Activated CD4-positive, alpha-beta T cell treated with anti-CD3 and anti-CD28 coated beads for 36 hours (primary cell): ENCODE results near the gene VKORC1. TPM values are rescaled to one million over a fixed set of nuclear protein-coding genes. Genes with fewer than 3 reads are reported as not detected.
A peak's percentile ranks its signal among the peaks of the same experiment; 100 is the strongest.

Source experiments
- ATAC-seq: fragments of 200-7000 bp; cut with Tn5 transposase; one replicate; pipeline ENCODE4 v1.10.0; 2021; ENCODE audit warnings: mild to moderate bottlenecking, moderate library complexity
- CTCF ChIA-PET: fragments of 350-600 bp; sonication (Branson Sonifier 250); formaldehyde crosslinking; loops from one replicate; lab custom pipeline; 2021; ENCODE audit warnings: antibody characterized with exemption; lab: Charles Lee
- POLR2A ChIA-PET: fragments of 350-600 bp; sonication (Branson Sonifier 250); formaldehyde crosslinking; loops from one replicate; lab custom pipeline; 2021; ENCODE audit warnings: antibody characterized with exemption, inconsistent platforms; lab: Charles Lee
- DNase-seq: peaks from one replicate; pipeline ENCODE4 v3.0.0-alpha.2; 2020
- H3K27ac Mint-ChIP-seq: one replicate; pipeline ENCODE4 v1.8.0; 2021; ENCODE audit warnings: mixed read lengths
- H3K27me3 Mint-ChIP-seq: one replicate; pipeline ENCODE4 v1.8.0; 2021; ENCODE audit warnings: mixed read lengths
- H3K36me3 Mint-ChIP-seq: one replicate; pipeline ENCODE4 v1.8.0; 2021; ENCODE audit warnings: low read depth, mixed read lengths
- H3K4me1 Mint-ChIP-seq: one replicate; pipeline ENCODE4 v1.8.0; 2021; ENCODE audit warnings: mixed read lengths
- H3K4me3 Mint-ChIP-seq: one replicate; pipeline ENCODE4 v1.8.0; 2021; ENCODE audit warnings: mild to moderate bottlenecking, moderate library complexity, mixed read lengths
- H3K9me3 Mint-ChIP-seq: one replicate; pipeline ENCODE4 v1.8.0; 2021; ENCODE audit warnings: low read depth, mixed read lengths
- intact Hi-C, 2 experiments: fragments of 100-400 bp; cut with DNase I in 1 of 2; cut with micrococcal nuclease in 1 of 2; formaldehyde crosslinking; loops; one replicate each; pipeline versions ENCODE4 v1.14.2 to v1.15.1; 2022 to 2024; cut with DNase I, micrococcal nuclease
- total RNA-seq, 2 experiments: library from RNA; stranded (reverse); gene quantifications; one replicate each; pipeline ENCODE4 v1.2.3, GENCODE V29; 2021

The VKORC1 gene
- total RNA-seq, 2 experiments from 2014 or later = 59.6 to 64.2 TPM

- ChIA-PET POLR2A (interaction anchor here (0.6 to 1.6 kb wide), 3 partner anchors 8 to 144 kb away, joined by 3 to 6 read pairs (median 3); no protein-coding TSS in a partner anchor), CTCF (interaction anchor here (3.1 kb wide), 1 partner anchor 12 kb away, joined by 10 read pairs; no protein-coding TSS in a partner anchor)
- no peaks in the 10 kb centered on the region for H3K4me1 Mint-ChIP-seq
- intact Hi-C loops = no loop called here
- H3K36me3 Mint-ChIP-seq = peaks cover 23% of the 10 kb centered on the region
- H3K4me3 Mint-ChIP-seq = no peak overlapping the region
- H3K9me3 Mint-ChIP-seq = no peaks in the 10 kb centered on the region
- H3K27ac Mint-ChIP-seq = no peak overlapping the region
- H3K27me3 Mint-ChIP-seq = no peaks in the 10 kb centered on the region
- no peak for ATAC-seq
- no peak for DNase-seq
These were observed 35.2 kb upstream of the VKORC1 start for GRCh38 chr16:31129568-31130335.

GRCh38 chr16:31128711-31129567 is 34.3 kb upstream of the VKORC1 start:
- Mint-ChIP-seq H3K9me3 (no peaks in the 10 kb centered on the region), H3K4me3 (no peak overlapping the region), H3K4me1 (no peaks in the 10 kb centered on the region), H3K27me3 (no peaks in the 10 kb centered on the region), H3K36me3 (peaks cover 28% of the 10 kb centered on the region), H3K27ac (peak overlapping the region; percentile 2)
- ChIA-PET CTCF (interaction anchor here (3.1 kb wide), 1 partner anchor 13 kb away, joined by 10 read pairs; no protein-coding TSS in a partner anchor), POLR2A (interaction anchor here (0.9 to 1.6 kb wide), 2 partner anchors 8 to 13 kb away, joined by 3 to 6 read pairs; no protein-coding TSS in a partner anchor)
- intact Hi-C loops = no loop called here
- ATAC-seq = no peak
- no peak for DNase-seq

- H3K27ac Mint-ChIP-seq = no peak overlapping the region
- H3K4me3 Mint-ChIP-seq = no peak overlapping the region
- no peaks in the 10 kb centered on the region for H3K27me3 Mint-ChIP-seq
- ChIA-PET CTCF (interaction anchor here (1.5 kb wide), 1 partner anchor 15 kb away, joined by 7 read pairs; no protein-coding TSS in a partner anchor), POLR2A (interaction anchor here (0.6 to 0.7 kb wide), 2 partner anchors 56 to 254 kb away, joined by 3 read pairs; no protein-coding TSS in a partner anchor)
- peaks cover 30% of the 10 kb centered on the region for H3K36me3 Mint-ChIP-seq
- DNase-seq (no peak), ATAC-seq (no peak)
- no peaks in the 10 kb centered on the region for H3K9me3 Mint-ChIP-seq
- intact Hi-C loops = no loop called here
- H3K4me1 Mint-ChIP-seq = no peaks in the 10 kb centered on the region
These were observed 32.6 kb upstream of the VKORC1 start for GRCh38 chr16:31127182-31127581.

GRCh38 chr16:31125844-31126243 is 31.2 kb upstream of the VKORC1 start:
- no peaks in the 10 kb centered on the region for H3K27me3 Mint-ChIP-seq
- CTCF ChIA-PET = no interaction called here
- DNase-seq = no peak
- no peak for ATAC-seq
- no peaks in the 10 kb centered on the region for H3K4me1 Mint-ChIP-seq
- intact Hi-C loops = no loop called here
- POLR2A ChIA-PET = interaction anchor here (1.1 kb wide), 1 partner anchor 144 kb away, joined by 3 read pairs; no protein-coding TSS in a partner anchor
- H3K4me3 Mint-ChIP-seq = no peak overlapping the region
- no peaks in the 10 kb centered on the region for H3K9me3 Mint-ChIP-seq
- H3K27ac Mint-ChIP-seq = peak overlapping the region; percentile 10
- peaks cover 34% of the 10 kb centered on the region for H3K36me3 Mint-ChIP-seq

- ChIA-PET CTCF (interaction anchor here (0.8 to 2.7 kb wide), 2 partner anchors 22 to 23 kb away, joined by 3 to 14 read pairs; no protein-coding TSS in a partner anchor), POLR2A (interaction anchor here (1.6 kb wide), 1 partner anchor 22 kb away, joined by 4 read pairs; no protein-coding TSS in a partner anchor)
- Mint-ChIP-seq H3K4me3 (no peak overlapping the region), H3K36me3 (peaks cover 42% of the 10 kb centered on the region), H3K27ac (no peak overlapping the region), H3K4me1 (peaks cover 11% of the 10 kb centered on the region), H3K9me3 (no peaks in the 10 kb centered on the region), H3K27me3 (no peaks in the 10 kb centered on the region)
- intact Hi-C loops = no loop called here
- DNase-seq (no peak), ATAC-seq (no peak)
These were observed 25.5 kb upstream of the VKORC1 start for GRCh38 chr16:31120129-31120528.

GRCh38 chr16:31118223-31119155 is 23.9 kb upstream of the VKORC1 start:
- POLR2A ChIA-PET = interaction anchor here (1.0 to 1.8 kb wide), 9 partner anchors 11 to 756 kb away, joined by 3 to 26 read pairs (median 5); partner anchors contain the start of genes BCKDK, FUS, VKORC1 and ZNF267
- Mint-ChIP-seq H3K4me1 (peaks cover 14% of the 10 kb centered on the region), H3K36me3 (peaks cover 33% of the 10 kb centered on the region), H3K27me3 (no peaks in the 10 kb centered on the region), H3K27ac (peak overlapping the region; percentile 83), H3K4me3 (peak overlapping the region; percentile 88), H3K9me3 (no peaks in the 10 kb centered on the region)
- CTCF ChIA-PET = interaction anchor here (0.6 to 3.3 kb wide), 4 partner anchors 23 to 52 kb away, joined by 3 to 28 read pairs (median 7); partner anchors contain the start of genes ZNF646 and ZNF668
- intact Hi-C loops = no loop called here
- DNase-seq = no peak
- no peak for ATAC-seq

- Mint-ChIP-seq H3K9me3 (no peaks in the 10 kb centered on the region), H3K36me3 (peaks cover 33% of the 10 kb centered on the region), H3K27me3 (no peaks in the 10 kb centered on the region), H3K4me1 (peaks cover 14% of the 10 kb centered on the region), H3K4me3 (peak within 1 kb of the TSS; percentile 88), H3K27ac (peak within 1 kb of the TSS; percentile 83)
- POLR2A ChIA-PET = interaction anchor here (0.6 to 1.8 kb wide), 12 partner anchors 10 to 757 kb away, joined by 3 to 26 read pairs (median 4); partner anchors contain the start of genes BCKDK, FUS, VKORC1 and ZNF267
- DNase-seq (peak; percentile 99), ATAC-seq (peak; percentile 93)
- intact Hi-C loops = loop anchor here (1.0 to 2.0 kb wide), 11 partner anchors 23 to 583 kb away; partner anchors contain the start of genes VKORC1 (in 2 of the 2), ZNF646 (in 2 of the 2), ZNF668 (in 2 of the 2) and ARMC5 (in 1 of the 2)
- CTCF ChIA-PET = interaction anchor here (0.6 to 3.3 kb wide), 7 partner anchors 22 to 148 kb away, joined by 3 to 28 read pairs (median 4); partner anchors contain the start of genes ZNF646 and ZNF668
These were observed 23.0 kb upstream of the VKORC1 start, which contains the start of gene KAT8 for GRCh38 chr16:31117384-31118222. TSS of gene KAT8 (plus strand) at chr16:31117664. CDS start at chr16:31117682, 18 bp downstream.

GRCh38 chr16:31114468-31114867 is 19.9 kb upstream of the VKORC1 start:
- intact Hi-C loops = no loop called here
- Mint-ChIP-seq H3K4me1 (peaks cover 20% of the 10 kb centered on the region), H3K9me3 (no peaks in the 10 kb centered on the region), H3K4me3 (no peak overlapping the region), H3K36me3 (peaks cover 34% of the 10 kb centered on the region), H3K27me3 (no peaks in the 10 kb centered on the region), H3K27ac (no peak overlapping the region)
- no peak for DNase-seq
- ATAC-seq = no peak
- ChIA-PET POLR2A (interaction anchor here (0.7 kb wide), 1 partner anchor 17 kb away, joined by 5 read pairs; no protein-coding TSS in a partner anchor), CTCF (interaction anchor here (0.6 to 0.9 kb wide), 2 partner anchors 27 to 32 kb away, joined by 3 to 5 read pairs; no protein-coding TSS in a partner anchor)
